Right lobe of liver (tissue), 4 donors: ENCODE data around the gene MAEA.

ENCODE experiments used
- POLR2A ChIP-seq: fragments of 450-650 bp; IDR thresholded peaks from one replicate; pipeline ENCODE4 v1.6.1; 2017; ENCODE audit warnings: antibody characterized with exemption, mild to moderate bottlenecking
- TF ChIP-seq, protein P1 (sequence below), 4 donors: fragments of 200-600 bp in 3 of 4; fragments of 450-650 bp in 1 of 4; IDR thresholded peaks; one replicate each; pipeline versions ENCODE4 v1.5.1 to v1.8.0; 2016 to 2022; ENCODE audit warnings: antibody characterized with exemption in 4 of 4, mild to moderate bottlenecking in 2 of 4
- donor health status: DM: no; HTN: no; CAD: no.
- donor health status: DM: no; HTN: no; CAD: no.
- donor health status: DM: no; HTN: yes; CAD: no.

DNA sequence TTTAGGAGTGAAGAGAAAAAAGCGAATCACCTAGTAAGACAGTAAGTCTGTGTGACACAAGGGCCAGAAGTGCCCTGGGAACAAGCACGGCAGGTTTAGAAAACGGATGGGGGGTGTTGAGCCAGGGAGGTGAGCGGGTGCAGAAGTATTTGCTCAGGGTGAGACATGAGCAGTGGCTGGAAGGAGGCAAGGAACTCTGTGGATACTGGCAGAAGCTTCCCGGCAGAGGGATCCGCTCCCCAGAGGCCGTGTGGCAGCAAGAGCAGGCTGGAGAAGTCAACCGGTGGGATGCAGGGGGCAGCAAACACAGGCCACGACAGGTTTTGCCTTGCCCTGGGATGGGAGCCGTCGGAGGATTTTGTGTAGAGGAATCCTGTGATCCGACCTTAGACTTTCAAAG lies 55.0 kb downstream of the MAEA start:
- TF ChIP-seq, protein P1, sequence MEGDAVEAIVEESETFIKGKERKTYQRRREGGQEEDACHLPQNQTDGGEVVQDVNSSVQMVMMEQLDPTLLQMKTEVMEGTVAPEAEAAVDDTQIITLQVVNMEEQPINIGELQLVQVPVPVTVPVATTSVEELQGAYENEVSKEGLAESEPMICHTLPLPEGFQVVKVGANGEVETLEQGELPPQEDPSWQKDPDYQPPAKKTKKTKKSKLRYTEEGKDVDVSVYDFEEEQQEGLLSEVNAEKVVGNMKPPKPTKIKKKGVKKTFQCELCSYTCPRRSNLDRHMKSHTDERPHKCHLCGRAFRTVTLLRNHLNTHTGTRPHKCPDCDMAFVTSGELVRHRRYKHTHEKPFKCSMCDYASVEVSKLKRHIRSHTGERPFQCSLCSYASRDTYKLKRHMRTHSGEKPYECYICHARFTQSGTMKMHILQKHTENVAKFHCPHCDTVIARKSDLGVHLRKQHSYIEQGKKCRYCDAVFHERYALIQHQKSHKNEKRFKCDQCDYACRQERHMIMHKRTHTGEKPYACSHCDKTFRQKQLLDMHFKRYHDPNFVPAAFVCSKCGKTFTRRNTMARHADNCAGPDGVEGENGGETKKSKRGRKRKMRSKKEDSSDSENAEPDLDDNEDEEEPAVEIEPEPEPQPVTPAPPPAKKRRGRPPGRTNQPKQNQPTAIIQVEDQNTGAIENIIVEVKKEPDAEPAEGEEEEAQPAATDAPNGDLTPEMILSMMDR (IDR thresholded peaks at IDR 0.05), result no peak
- TF ChIP-seq POLR2A, result no peak
